DMS53 treated with DMSO at 0.1 percent for 48 hours (cell line): ENCODE data around the gene CYBA.

ENCODE experiments used
- DNase-seq: peaks from one replicate; lab custom pipeline; 2025; ENCODE audit not compliant: unreplicated experiment; lab: John Stamatoyannopoulos, UW

The CYBA gene

DNA sequence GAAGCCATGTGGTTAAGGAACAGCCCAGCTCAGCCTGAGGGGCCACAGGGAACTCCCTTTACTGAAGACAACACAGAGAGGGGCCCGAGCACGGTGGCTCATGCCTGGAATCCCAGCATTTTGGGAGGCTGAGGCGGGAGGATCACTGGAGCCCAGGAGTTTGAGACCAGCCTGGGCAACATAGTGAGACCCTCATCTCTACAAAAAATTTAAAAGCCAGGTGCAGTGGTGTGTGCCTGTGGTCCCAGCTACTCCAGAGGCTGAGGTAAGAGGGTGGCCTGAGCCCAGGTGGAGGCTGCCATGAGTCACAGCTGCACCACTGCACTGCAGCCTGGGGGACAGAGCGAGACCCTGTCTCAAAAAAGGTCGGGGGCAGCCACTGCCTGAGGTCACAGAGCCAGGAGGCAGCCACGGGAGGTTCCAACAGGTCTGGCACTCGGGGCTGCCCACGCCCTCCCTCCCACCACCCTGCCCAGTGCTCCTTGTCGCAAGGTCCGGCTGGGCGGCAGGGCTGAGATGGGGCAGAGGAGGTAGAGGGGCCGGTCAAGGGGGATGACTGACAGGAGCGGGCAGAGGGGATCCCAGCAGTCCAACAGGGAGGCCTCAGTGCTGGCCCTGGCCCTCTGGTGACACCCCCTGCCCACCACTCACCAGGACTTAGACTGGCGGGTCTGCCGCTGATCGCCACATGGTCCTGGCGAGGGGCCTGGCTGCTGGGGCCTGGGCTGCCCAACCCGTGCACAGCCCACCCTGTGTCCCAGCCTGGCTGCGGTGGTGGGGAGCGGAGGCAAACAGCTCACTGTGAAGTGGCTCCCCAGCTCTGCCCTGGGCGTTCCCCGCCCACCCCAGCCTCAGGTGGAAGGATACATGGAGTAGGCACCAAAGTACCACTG, 3.4 kb downstream of the CYBA start:
- no peak for DNase-seq

DNA sequence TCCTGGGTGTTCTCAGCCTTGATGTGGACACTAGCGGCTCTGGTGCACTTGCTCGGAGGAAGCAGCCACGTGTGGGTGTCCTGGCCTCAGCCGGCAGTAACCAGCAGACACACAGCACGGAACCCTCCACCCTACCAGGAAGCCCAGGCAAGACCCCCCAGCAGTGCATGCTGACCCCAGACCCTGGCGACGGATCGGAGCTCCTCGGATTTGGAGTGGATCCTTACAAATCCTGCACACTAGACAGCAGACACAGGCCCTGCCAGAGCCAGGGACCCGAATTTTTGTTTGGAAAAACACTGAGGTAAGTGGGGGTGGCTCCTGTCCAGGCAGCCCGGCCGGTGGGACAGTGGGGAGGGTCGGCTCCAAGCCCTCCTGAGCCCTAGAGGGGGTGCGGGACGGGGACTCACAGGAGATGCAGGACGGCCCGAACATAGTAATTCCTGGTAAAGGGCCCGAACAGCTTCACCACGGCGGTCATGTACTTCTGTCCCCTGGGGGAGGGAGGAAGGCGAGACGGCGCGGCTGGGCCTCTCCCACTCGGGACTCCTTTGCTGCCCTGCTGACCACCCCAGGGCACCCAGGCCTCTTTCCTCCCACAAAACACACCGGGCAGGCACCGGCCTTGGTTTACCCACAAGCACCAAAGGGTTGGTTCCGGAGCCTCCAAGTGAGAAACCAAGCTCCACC, 4.4 kb downstream of the CYBA start:
- no peak for DNase-seq

DNA sequence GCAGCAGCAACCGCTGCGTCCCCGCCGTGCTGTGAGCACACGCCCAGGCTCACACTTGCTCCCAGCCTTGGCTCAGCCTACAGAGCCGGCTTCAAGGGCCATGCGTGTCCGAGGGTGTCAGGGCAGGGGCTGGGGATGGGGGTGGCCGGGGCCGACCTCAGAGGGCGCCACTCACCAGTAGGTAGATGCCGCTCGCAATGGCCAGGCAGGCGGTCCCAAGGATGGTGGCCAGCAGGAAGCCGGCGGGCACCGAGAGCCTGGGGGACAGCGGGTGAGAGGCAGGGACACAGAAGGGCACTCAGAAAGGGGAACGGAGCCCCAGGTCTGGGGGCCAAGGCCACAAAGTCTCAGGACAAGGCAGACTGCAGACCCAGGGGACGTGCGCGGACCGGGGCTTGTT, 4.9 kb downstream of the CYBA start:
- DNase-seq, result no peak

DNA sequence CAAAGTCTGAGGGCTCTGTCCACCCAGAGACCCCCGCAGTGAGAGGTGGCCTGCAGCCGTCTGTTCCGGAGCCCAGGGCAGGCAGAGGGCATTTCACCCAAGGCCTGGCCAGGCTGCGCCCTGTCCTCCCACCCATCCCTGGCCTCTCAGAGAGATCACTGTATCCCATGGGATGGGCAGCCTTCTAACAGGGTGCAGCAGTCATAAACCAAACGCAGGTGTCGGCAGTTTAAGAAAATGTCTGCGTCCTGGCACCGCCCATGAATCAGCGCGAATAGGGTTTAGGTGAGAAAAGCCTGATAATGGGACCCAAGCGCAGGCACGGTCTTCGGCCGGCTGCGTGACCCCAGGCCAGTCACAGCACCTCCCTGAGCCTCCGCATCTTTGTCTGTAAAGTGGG, 5.4 kb downstream of the CYBA start:
- no peak for DNase-seq

- DNase-seq, result no peak
These were observed 7.3 kb downstream of the CYBA start for GRCh38 chr16:88643644-88643932.

- DNase-seq, result no peak
These were observed 7.8 kb downstream of the CYBA start for GRCh38 chr16:88642881-88643643.

GRCh38 chr16:88640498-88641247, 10.2 kb downstream of the CYBA start:
- DNase-seq, result no peak

DNA sequence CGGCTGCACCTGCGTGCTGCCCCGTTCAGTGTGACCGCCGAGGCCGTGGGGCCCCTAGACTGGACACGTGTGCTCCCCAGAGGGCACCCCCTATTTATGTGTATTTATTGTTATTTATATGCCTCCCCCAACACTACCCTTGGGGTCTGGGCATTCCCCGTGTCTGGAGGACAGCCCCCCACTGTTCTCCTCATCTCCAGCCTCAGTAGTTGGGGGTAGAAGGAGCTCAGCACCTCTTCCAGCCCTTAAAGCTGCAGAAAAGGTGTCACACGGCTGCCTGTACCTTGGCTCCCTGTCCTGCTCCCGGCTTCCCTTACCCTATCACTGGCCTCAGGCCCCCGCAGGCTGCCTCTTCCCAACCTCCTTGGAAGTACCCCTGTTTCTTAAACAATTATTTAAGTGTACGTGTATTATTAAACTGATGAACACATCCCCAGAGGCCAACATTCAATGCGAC, 10.8 kb downstream of the CYBA start:
- no peak for DNase-seq

DNA sequence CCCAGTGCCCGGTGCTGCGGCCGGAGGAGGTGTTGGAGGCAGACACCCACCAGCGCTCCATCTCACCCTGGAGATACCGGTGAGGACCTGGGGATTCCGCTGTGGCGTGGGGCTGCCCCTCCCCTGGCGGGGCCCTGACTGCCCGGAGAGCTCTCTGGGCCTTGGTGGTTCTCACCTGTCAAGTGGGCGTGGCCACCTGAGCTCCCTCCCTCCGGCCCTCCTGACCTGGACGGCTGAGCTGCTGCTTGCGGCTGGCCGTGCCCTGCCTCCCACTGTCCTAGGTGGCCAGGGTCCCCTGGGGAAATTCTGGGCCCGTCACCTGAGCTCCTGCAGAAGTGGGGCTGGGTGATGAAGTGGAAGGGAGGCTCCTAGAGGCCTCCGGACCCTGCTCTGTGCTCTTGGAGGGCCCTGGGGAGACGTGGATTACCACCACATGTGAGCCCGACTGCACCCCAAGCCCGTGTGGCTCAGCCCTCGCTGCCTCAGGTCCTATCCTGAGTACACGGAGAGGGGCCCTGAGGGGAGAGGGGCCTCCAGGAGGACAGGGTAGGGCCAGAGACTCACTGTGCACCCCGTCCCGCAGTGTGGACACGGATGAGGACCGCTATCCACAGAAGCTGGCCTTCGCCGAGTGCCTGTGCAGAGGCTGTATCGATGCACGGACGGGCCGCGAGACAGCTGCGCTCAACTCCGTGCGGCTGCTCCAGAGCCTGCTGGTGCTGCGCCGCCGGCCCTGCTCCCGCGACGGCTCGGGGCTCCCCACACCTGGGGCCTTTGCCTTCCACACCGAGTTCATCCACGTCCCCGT, 11.4 kb downstream of the CYBA start:
- peak; percentile 62 for DNase-seq

DNA sequence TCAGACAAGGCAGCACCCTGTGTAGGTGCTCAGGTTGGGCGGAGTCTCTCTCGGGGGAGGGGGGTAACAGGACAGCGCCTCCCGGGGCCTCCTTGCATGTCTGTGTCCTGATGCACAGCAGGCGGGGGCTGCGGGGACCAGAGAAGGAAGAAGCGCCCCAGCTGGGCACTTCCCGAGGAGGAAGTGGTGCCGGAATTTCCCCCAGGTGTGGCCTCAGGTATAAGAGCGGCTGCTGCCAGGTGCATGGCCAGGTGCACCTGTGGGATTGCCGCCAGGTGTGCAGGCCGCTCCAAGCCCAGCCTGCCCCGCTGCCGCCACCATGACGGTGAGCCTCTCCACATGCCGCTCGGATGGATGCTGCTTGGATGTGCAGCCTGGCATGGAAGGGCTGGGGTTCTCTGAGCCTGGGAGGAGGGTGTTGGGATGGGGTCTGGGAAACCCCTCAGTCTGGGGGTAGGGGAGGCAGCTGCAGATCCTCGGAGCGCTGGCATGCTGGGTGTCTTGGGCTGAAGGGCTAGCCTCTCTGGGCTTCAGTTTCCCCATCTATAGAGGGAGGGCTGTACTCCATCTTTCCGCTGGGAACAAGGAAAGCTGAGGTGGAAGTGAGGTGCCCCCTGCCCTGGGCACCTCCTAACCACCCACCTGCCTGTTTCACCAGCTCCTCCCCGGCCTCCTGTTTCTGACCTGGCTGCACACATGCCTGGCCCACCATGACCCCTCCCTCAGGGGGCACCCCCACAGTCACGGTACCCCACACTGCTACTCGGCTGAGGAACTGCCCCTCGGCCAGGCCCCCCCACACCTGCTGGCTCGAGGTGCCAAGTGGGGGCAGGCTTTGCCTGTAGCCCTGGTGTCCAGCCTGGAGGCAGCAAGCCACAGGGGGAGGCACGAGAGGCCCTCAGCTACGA, 12.3 kb downstream of the CYBA start, which contains the start of gene IL17C:
Gene IL17C, plus strand, starts transcription at position 250 of the 908 bp plus-strand sequence. Its CDS starts 70 bp downstream, at position 320.
- DNase-seq, result peak; percentile 72

DNA sequence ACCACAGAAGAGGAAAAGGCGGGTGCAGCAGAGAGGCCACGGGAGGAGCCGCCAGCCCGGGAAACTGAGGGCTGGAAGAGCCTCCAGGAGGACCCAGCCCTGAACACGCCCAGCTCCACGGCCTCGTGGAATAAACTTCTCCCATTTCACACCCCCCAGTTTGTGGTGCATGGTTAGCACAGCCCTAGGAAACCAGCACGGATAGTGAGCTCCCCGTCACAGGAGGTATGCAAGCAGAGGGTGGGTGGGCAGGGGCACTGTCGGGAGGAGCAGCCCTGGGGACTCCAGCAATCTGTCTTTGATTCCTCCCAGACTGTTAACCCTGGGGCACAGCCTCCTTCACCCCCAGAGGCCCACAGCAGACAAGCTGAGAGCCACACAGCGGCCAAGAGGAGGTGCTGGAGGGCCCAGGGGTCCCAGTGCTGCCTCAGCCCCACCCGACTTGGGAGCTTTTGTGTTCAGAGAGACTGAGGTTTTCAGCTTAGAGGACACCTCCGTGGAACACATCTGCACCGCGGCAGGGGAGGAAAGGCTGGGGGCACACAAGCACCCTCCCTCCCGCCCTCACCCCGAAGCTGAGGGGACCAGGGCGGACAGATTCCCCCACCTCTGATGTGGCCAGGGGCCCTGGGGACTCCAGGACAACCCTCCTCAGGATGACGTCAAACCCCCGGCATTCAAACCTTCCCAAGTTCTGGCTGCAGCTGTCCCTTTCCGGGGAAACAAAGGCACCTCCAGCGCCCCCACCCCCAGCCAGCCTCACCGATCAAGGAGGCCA, 14.2 kb downstream of the CYBA start:
- DNase-seq, result no peak

- DNase-seq, result no peak
These were observed 15.1 kb downstream of the CYBA start for GRCh38 chr16:88635671-88636319.

GRCh38 chr16:88634994-88635670, 15.7 kb downstream of the CYBA start:
- no peak for DNase-seq

DNA sequence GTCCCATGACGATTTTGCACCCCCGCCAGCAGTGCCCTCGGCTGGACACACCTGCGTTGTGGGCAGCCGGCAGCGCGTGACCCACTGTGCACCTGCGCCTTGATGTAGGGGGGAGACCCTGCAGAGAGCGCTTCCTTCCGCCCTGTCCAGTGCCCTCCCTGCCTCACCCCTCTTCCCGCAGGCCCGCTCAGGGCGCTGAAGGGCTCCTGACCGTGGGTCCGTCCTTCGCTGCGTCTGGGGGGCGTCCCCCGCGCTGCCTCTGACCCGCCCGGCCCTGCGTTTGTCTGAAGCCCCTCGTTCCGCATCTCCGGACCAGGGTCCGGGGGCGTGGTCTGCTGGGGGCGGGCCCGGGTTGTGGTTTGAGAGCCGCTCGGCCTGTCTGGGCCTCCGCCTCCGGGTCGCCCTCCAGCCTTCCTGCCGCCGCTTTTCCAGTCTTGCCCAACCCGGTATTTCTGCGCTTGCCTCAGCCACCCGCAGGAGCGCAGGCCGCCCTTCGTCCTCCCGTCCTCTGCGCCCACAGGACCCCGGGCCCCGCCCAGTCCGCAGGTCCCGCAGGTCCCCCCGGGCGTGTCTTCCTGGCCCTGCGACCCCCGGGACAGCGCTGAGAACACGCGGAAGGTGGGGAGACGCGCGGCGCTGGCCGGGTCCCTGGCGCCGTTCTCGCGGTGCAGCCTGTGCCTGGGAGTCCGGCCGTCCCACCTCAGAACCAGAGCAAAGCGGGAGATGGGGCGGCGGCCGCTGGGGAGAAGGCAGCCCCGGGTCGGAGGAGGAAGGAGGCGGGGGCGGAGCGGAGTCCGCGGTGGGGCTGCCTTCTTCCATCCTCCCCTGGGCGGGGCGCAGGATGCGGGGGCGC, 16.5 kb downstream of the CYBA start:
- peak; percentile 22 for DNase-seq

- peak; percentile 83 for DNase-seq
These were observed 17.1 kb downstream of the CYBA start for GRCh38 chr16:88633684-88634140.

DNA sequence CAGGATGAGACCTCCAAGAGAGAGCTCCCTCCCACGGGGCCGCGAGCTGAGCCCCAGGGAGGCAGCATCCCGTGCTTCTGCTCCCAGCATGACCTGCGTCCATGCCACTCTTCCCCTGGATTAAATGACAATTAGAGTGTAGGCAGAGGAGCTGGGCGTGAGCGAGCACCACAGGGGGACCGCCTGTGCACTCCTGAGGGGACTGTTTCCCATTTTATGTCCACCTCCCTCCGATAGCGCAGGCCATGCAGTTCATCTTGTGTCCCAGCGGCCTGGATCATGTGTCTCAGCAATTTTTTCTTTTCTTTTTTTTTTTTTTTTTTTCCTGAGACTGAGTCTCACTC, 18.3 kb downstream of the CYBA start:
- DNase-seq, result no peak
